AG10803 (cell line): ENCODE measurements around the gene KNOP1.

Source experiments
- DNase-seq: peaks from one replicate; pipeline ENCODE4 v3.0.0; 2010; ENCODE audit warnings: low read depth
- H3K4me3 ChIP-seq: 2 replicates; pipeline ENCODE4 v1.5.1; 2011; ENCODE audit warnings: mild to moderate bottlenecking, low read length, control low read depth
- TF ChIP-seq, protein P1 (sequence below): conservative IDR thresholded peaks from 2 replicates; pipeline ENCODE4 v1.5.1; 2011; ENCODE audit warnings: mild to moderate bottlenecking, low read length, control low read depth, inconsistent platforms

Gene KNOP1

DNA sequence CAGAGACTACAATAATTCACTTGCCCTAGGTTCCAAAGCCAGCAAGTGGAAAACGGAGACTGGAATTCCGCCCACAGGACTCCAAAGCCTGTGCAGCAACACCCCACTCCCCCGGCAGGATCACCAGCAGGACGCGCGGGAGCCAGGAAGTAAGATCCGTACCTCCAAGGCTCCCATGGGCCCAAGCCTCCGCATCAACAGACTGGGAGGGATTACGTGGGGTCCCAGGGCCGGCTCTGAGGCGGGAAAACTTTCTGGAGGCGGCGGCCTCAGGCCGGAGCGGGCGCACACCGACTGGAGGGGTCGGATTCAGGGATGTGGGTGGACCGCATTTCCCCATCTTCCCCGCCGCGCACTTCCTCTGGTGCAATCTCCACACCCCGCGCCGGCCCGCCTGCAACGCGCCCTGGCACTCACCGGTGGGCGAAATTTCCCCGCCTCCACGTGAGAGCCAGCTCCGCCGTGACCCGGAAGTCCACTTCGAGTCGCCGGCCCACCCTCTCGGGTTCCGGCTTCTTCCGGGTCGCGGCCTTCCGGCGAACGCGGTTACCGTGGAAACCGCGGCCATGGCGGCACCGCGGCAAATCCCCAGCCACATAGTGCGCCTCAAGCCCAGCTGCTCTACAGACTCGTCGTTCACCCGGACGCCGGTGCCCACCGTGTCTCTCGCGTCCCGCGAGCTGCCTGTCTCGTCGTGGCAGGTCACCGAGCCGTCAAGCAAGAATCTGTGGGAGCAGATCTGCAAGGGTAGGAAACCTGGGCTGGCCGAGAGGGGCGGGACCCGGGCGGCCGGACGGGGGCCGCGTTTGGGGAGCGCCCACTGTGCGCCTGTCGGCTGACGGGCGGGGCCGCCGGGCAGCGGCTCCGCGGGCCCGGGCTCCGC lies at the start of gene KNOP1, which contains the start of gene IQCK:
KNOP1 (minus strand) TSS at position 487 of the 883 bp plus-strand sequence. CDS start 3,192 bp downstream, outside the sequence.
IQCK (plus strand) TSS at position 531 of the 883 bp plus-strand sequence; CDS start at position 567, 36 bp downstream.
- peak; percentile 85 for DNase-seq
- H3K4me3 ChIP-seq: peak within 1 kb of the TSS; percentile 98
- TF ChIP-seq, protein P1, sequence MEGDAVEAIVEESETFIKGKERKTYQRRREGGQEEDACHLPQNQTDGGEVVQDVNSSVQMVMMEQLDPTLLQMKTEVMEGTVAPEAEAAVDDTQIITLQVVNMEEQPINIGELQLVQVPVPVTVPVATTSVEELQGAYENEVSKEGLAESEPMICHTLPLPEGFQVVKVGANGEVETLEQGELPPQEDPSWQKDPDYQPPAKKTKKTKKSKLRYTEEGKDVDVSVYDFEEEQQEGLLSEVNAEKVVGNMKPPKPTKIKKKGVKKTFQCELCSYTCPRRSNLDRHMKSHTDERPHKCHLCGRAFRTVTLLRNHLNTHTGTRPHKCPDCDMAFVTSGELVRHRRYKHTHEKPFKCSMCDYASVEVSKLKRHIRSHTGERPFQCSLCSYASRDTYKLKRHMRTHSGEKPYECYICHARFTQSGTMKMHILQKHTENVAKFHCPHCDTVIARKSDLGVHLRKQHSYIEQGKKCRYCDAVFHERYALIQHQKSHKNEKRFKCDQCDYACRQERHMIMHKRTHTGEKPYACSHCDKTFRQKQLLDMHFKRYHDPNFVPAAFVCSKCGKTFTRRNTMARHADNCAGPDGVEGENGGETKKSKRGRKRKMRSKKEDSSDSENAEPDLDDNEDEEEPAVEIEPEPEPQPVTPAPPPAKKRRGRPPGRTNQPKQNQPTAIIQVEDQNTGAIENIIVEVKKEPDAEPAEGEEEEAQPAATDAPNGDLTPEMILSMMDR: peak; percentile 21; the same call in 1 of the 2 replicates

DNA sequence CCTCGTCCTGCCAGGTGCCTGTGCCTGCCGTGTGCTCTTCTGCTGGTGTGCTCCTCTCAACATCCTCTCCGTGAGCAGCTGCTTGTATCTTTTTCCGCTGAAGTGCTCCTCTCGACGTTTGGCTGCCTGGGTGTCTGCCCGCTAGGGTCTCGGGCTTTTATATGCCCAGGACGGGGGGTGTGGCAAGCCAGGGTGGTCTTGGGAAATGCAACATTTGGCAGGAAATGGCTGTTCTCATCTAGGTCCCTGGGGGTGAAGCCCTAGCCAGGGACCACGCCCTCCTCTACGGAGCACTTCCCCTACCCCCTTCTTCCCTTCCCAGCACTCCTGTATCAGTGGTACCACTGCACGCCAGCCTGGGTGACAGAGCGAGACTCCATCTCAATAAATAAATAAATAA lies 49.5 kb upstream of the KNOP1 start:
- TF ChIP-seq, protein P1: no peak
- no peak overlapping the region for H3K4me3 ChIP-seq
- DNase-seq: no peak

- H3K4me3 ChIP-seq: no peak overlapping the region
- DNase-seq: no peak
- TF ChIP-seq, protein P1: no peak
Measured at GRCh38 chr16:19766988-19767387, 49.0 kb upstream of the KNOP1 start.

GRCh38 chr16:19766554-19766884 lies 48.5 kb upstream of the KNOP1 start:
- TF ChIP-seq, protein P1: no peak
- H3K4me3 ChIP-seq: no peak overlapping the region

DNA sequence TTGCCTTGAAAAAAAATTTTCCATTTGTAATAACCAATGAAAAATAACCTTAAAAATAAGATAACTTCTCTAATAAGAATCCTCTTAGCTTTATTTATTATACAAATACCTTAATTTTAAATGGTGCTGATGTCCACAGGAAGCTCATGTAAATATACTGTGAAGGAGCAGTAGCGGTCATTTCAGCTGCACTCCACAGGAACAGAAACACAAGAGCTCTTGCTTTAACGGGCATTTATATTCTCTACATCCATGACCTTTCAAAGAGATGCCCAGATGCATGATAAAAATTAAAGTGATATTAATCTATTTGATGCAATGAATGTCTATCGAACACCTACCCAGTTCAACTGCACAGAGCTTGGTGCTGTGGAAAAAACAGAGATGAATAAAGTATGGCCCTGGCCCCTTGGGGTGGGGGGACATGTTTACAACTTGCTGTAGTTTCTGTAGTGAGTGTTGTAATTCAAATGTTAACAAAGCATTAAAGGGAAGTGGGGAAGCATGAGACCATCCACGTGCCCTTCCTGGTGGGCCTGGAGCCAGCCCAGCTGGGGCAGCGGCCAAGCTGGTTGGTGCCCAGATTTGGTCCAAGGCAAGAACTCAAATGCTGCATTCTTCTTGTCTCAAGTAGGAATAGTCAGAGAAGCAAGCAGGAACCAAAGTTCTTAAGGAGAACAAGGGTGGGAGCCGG lies 48.0 kb upstream of the KNOP1 start:
- no peak for DNase-seq
- H3K4me3 ChIP-seq: no peak overlapping the region
- TF ChIP-seq, protein P1: no peak

More at GRCh38 chr16:19766554-19766884, 48.5 kb upstream of the KNOP1 start:
- DNase-seq: no peak

GRCh38 chr16:19760356-19761060 lies 42.5 kb upstream of the KNOP1 start:
- no peak for DNase-seq
- TF ChIP-seq, protein P1: no peak
- 0 out of 2 replicates have a peak overlapping the region, but pooled peaks have one; percentile 17 for H3K4me3 ChIP-seq
